Measurements from ENCODE around the gene TAB2.
A peak's percentile ranks its signal among the peaks of the same experiment; 100 is the strongest.

Gene TAB2

DNA sequence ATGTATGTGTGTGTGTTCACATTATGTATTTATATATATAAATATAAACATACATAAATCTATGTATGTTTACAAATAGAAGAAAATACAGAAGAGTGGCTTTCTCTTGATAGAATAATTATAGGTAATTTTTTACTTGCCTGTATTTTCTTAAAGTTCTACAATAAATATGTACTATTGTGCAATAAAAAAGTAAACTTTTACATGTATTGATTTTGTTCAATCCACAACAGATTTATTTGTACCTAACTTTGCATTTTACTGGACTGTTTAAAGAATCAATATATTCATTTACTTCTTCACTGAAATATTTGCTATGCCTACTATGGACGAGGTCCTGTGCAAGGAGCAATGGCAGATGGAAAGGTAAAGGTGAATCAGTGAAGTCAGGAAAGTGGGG lies 14.0 kb upstream of the TAB2 start:
- ATAC-seq: no peak

DNA sequence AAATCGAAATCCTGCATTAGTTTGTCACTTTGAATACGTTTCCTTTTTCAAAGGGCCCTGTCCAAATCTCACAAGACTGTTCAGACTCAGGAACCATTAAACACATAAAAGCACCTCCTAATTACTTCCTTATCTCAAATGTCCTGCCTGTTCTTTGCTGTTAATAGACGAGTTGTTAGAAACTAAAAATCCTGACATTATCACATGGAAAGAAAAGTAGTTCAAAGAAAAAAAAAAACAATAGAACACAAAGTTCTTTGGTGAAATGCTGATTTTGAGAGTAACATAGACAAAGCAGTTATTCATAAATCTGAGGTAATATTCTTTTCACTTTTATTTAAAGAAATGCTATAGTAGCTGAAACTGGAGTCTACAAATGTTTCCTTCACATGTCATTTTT lies 12.1 kb upstream of the TAB2 start:
- no peak for ATAC-seq
- no peak for TF ChIP-seq ZC3H10 (CRISPR knock-in tag; IDR thresholded peaks at IDR 0.05)
- TF ChIP-seq SNAI2 (CRISPR knock-in tag; IDR thresholded peaks at IDR 0.05): no peak
- TF ChIP-seq ARNTL (CRISPR knock-in tag; IDR thresholded peaks at IDR 0.05; ENCODE audit: borderline replicate concordance, low read depth): no peak
- no peak for TF ChIP-seq TCF4 (CRISPR knock-in tag; IDR thresholded peaks at IDR 0.05; ENCODE audit: borderline replicate concordance)
- TF ChIP-seq RARB (CRISPR knock-in tag; IDR thresholded peaks at IDR 0.05): no peak
- TF ChIP-seq TOX (CRISPR knock-in tag; IDR thresholded peaks at IDR 0.05; ENCODE audit: borderline replicate concordance): no peak
- TF ChIP-seq, protein P1, sequence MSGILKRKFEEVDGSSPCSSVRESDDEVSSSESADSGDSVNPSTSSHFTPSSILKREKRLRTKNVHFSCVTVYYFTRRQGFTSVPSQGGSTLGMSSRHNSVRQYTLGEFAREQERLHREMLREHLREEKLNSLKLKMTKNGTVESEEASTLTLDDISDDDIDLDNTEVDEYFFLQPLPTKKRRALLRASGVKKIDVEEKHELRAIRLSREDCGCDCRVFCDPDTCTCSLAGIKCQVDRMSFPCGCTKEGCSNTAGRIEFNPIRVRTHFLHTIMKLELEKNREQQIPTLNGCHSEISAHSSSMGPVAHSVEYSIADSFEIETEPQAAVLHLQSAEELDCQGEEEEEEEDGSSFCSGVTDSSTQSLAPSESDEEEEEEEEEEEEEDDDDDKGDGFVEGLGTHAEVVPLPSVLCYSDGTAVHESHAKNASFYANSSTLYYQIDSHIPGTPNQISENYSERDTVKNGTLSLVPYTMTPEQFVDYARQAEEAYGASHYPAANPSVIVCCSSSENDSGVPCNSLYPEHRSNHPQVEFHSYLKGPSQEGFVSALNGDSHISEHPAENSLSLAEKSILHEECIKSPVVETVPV (CRISPR knock-in tag; IDR thresholded peaks at IDR 0.05): no peak
- TF ChIP-seq ZFP3 (CRISPR knock-in tag; IDR thresholded peaks at IDR 0.05): no peak
- no peak for TF ChIP-seq ZNF70 (CRISPR knock-in tag; IDR thresholded peaks at IDR 0.05)
- TF ChIP-seq ZNF565 (CRISPR knock-in tag; conservative IDR thresholded peaks at IDR 0.05; ENCODE audit: low read depth): no peak
- TF ChIP-seq CSDC2 (CRISPR knock-in tag; IDR thresholded peaks at IDR 0.05): no peak
- TF ChIP-seq, protein P2, sequence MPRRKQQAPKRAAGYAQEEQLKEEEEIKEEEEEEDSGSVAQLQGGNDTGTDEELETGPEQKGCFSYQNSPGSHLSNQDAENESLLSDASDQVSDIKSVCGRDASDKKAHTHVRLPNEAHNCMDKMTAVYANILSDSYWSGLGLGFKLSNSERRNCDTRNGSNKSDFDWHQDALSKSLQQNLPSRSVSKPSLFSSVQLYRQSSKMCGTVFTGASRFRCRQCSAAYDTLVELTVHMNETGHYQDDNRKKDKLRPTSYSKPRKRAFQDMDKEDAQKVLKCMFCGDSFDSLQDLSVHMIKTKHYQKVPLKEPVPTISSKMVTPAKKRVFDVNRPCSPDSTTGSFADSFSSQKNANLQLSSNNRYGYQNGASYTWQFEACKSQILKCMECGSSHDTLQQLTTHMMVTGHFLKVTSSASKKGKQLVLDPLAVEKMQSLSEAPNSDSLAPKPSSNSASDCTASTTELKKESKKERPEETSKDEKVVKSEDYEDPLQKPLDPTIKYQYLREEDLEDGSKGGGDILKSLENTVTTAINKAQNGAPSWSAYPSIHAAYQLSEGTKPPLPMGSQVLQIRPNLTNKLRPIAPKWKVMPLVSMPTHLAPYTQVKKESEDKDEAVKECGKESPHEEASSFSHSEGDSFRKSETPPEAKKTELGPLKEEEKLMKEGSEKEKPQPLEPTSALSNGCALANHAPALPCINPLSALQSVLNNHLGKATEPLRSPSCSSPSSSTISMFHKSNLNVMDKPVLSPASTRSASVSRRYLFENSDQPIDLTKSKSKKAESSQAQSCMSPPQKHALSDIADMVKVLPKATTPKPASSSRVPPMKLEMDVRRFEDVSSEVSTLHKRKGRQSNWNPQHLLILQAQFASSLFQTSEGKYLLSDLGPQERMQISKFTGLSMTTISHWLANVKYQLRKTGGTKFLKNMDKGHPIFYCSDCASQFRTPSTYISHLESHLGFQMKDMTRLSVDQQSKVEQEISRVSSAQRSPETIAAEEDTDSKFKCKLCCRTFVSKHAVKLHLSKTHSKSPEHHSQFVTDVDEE (CRISPR knock-in tag; IDR thresholded peaks at IDR 0.05): no peak
- no peak for TF ChIP-seq ISL1 (CRISPR knock-in tag; IDR thresholded peaks at IDR 0.05)
- TF ChIP-seq OSR1 (CRISPR knock-in tag; IDR thresholded peaks at IDR 0.05): no peak
- TF ChIP-seq GLIS3 (CRISPR knock-in tag; IDR thresholded peaks at IDR 0.05): no peak
- TF ChIP-seq, protein P3, sequence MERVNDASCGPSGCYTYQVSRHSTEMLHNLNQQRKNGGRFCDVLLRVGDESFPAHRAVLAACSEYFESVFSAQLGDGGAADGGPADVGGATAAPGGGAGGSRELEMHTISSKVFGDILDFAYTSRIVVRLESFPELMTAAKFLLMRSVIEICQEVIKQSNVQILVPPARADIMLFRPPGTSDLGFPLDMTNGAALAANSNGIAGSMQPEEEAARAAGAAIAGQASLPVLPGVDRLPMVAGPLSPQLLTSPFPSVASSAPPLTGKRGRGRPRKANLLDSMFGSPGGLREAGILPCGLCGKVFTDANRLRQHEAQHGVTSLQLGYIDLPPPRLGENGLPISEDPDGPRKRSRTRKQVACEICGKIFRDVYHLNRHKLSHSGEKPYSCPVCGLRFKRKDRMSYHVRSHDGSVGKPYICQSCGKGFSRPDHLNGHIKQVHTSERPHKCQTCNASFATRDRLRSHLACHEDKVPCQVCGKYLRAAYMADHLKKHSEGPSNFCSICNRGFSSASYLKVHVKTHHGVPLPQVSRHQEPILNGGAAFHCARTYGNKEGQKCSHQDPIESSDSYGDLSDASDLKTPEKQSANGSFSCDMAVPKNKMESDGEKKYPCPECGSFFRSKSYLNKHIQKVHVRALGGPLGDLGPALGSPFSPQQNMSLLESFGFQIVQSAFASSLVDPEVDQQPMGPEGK (CRISPR knock-in tag; IDR thresholded peaks at IDR 0.05; ENCODE audit: borderline replicate concordance): no peak
- TF ChIP-seq PPARA (CRISPR knock-in tag; IDR thresholded peaks at IDR 0.05; ENCODE audit: borderline replicate concordance): no peak

More for the DNA sequence above, 14.0 kb upstream of the TAB2 start:
- TF ChIP-seq ZC3H10 (CRISPR knock-in tag; IDR thresholded peaks at IDR 0.05): no peak
- TF ChIP-seq TOX (CRISPR knock-in tag; IDR thresholded peaks at IDR 0.05; ENCODE audit: borderline replicate concordance): no peak
- TF ChIP-seq, protein P1 (CRISPR knock-in tag; IDR thresholded peaks at IDR 0.05): no peak
- TF ChIP-seq, protein P2 (CRISPR knock-in tag; IDR thresholded peaks at IDR 0.05): no peak
- no peak for TF ChIP-seq PPARA (CRISPR knock-in tag; IDR thresholded peaks at IDR 0.05; ENCODE audit: borderline replicate concordance)
- TF ChIP-seq TCF4 (CRISPR knock-in tag; IDR thresholded peaks at IDR 0.05; ENCODE audit: borderline replicate concordance): no peak
- TF ChIP-seq CSDC2 (CRISPR knock-in tag; IDR thresholded peaks at IDR 0.05): no peak
- TF ChIP-seq ISL1 (CRISPR knock-in tag; IDR thresholded peaks at IDR 0.05): no peak
- no peak for TF ChIP-seq ZNF70 (CRISPR knock-in tag; IDR thresholded peaks at IDR 0.05)

DNA sequence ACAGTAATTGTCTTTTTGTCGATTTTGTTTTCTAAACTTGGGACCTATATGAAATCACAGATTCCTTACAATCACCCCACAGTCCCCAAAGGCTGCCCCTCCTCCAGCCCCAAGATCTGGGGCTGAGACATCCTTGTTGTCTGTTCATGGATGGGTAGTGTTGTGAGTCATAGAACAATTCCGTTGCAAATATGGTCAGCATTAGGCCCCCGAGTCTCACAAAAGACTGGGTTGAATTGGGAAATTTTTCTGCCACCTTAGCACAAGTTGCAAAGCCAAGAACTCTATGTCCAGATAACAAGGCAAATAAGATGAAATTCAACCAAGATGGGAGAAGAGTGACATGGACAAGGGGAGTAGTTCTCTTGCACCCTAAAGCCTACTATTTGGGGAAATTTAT lies 10.5 kb upstream of the TAB2 start:
- ATAC-seq: peak; percentile 74
- TF ChIP-seq ARNTL (CRISPR knock-in tag; IDR thresholded peaks at IDR 0.05; ENCODE audit: borderline replicate concordance, low read depth) (no peak), ZNF565 (CRISPR knock-in tag; conservative IDR thresholded peaks at IDR 0.05; ENCODE audit: low read depth) (no peak), RARB (CRISPR knock-in tag; IDR thresholded peaks at IDR 0.05) (no peak), ZFP3 (CRISPR knock-in tag; IDR thresholded peaks at IDR 0.05) (no peak), TCF4 (CRISPR knock-in tag; IDR thresholded peaks at IDR 0.05; ENCODE audit: borderline replicate concordance) (no peak), ZNF8 (CRISPR knock-in tag; IDR thresholded peaks at IDR 0.05) (no peak), GLIS3 (CRISPR knock-in tag; IDR thresholded peaks at IDR 0.05) (no peak), BACH2 (CRISPR knock-in tag; IDR thresholded peaks at IDR 0.05; ENCODE audit: borderline replicate concordance) (no peak), ZFP30 (CRISPR knock-in tag; IDR thresholded peaks at IDR 0.05) (no peak)
- TF ChIP-seq, protein P2 (CRISPR knock-in tag; IDR thresholded peaks at IDR 0.05): no peak
- TF ChIP-seq, protein P4, sequence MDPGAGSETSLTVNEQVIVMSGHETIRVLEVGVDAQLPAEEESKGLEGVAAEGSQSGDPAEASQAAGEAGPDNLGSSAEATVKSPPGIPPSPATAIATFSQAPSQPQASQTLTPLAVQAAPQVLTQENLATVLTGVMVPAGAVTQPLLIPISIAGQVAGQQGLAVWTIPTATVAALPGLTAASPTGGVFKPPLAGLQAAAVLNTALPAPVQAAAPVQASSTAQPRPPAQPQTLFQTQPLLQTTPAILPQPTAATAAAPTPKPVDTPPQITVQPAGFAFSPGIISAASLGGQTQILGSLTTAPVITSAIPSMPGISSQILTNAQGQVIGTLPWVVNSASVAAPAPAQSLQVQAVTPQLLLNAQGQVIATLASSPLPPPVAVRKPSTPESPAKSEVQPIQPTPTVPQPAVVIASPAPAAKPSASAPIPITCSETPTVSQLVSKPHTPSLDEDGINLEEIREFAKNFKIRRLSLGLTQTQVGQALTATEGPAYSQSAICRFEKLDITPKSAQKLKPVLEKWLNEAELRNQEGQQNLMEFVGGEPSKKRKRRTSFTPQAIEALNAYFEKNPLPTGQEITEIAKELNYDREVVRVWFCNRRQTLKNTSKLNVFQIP (CRISPR knock-in tag; IDR thresholded peaks at IDR 0.05; ENCODE audit: borderline replicate concordance, low read depth): no peak

Data from SK-N-SH treated with all-trans-retinoic acid at 6 μM for 48 hours (cell line).